Kidney capillary endothelial cell (primary cell): ENCODE data around the gene PHLDB1.

ENCODE experiments used
- DNase-seq: peaks from one replicate; pipeline ENCODE4 v3.0.0-alpha.2; 2018; ENCODE audit warnings: low spot score

PHLDB1 gene

GRCh38 chr11:118622376-118623268 is 15.2 kb downstream of the PHLDB1 start:
- peak; percentile 44 for DNase-seq

- DNase-seq = no peak
Measured at GRCh38 chr11:118623269-118623655, 15.8 kb downstream of the PHLDB1 start.

- DNase-seq = no peak
Measured at GRCh38 chr11:118625036-118625690, 17.7 kb downstream of the PHLDB1 start.

GRCh38 chr11:118625976-118626375 is 18.6 kb downstream of the PHLDB1 start:
- no peak for DNase-seq

- no peak for DNase-seq
Measured at GRCh38 chr11:118627566-118627965, 20.2 kb downstream of the PHLDB1 start.

GRCh38 chr11:118628031-118628430 is 20.6 kb downstream of the PHLDB1 start:
- DNase-seq = no peak

- DNase-seq = no peak
Measured at GRCh38 chr11:118628432-118628831, 21.0 kb downstream of the PHLDB1 start.

GRCh38 chr11:118628861-118629549 is 21.6 kb downstream of the PHLDB1 start:
- no peak for DNase-seq

- DNase-seq = no peak
Measured at GRCh38 chr11:118629761-118630661, 22.6 kb downstream of the PHLDB1 start.

- DNase-seq = no peak
Measured at GRCh38 chr11:118631142-118631909, 23.9 kb downstream of the PHLDB1 start.

- DNase-seq = no peak
Measured at GRCh38 chr11:118632577-118633318, 25.3 kb downstream of the PHLDB1 start.

GRCh38 chr11:118633319-118633690 is 25.9 kb downstream of the PHLDB1 start:
- no peak for DNase-seq

GRCh38 chr11:118633979-118634378 is 26.6 kb downstream of the PHLDB1 start:
- no peak for DNase-seq

- no peak for DNase-seq
Measured at GRCh38 chr11:118634431-118635236, 27.2 kb downstream of the PHLDB1 start.

GRCh38 chr11:118635237-118635591 is 27.8 kb downstream of the PHLDB1 start:
- DNase-seq = no peak

GRCh38 chr11:118635642-118636041 is 28.2 kb downstream of the PHLDB1 start:
- DNase-seq = no peak

- DNase-seq = no peak
Measured at GRCh38 chr11:118636569-118637290, 29.3 kb downstream of the PHLDB1 start.

GRCh38 chr11:118638726-118639125 is 31.3 kb downstream of the PHLDB1 start:
- DNase-seq = no peak

- no peak for DNase-seq
Measured at GRCh38 chr11:118639899-118640298, 32.5 kb downstream of the PHLDB1 start.
